ENCODE results near the gene RPL4. TPM values are rescaled to one million over a fixed set of nuclear protein-coding genes. Genes with fewer than 3 reads are reported as not detected.

RPL4 gene
- total and polyA plus RNA-seq, 10 of the 15 experiments (the other 5 are each of a cell fraction or from before 2014, with no cell fraction given), result 2,004 to 8,888 (median 4,667) TPM

- no peak for TF ChIP-seq E2F8 (IDR thresholded peaks at IDR 0.05; ENCODE audit: low read depth, partially characterized antibody)
- TF ChIP-seq SMC3 (IDR thresholded peaks at IDR 0.05; ENCODE audit: borderline replicate concordance, low read length), result peak; percentile 9; the same call in 1 of the 2 replicates
- TF ChIP-seq GATAD2B (conservative IDR thresholded peaks at IDR 0.05; ENCODE audit: low read depth), result no peak
- TF ChIP-seq BACH1 (IDR thresholded peaks at IDR 0.05; ENCODE audit: borderline replicate concordance), result 0 out of 2 replicates have a peak, but pooled peaks have one; percentile 69
- no peak for TF ChIP-seq NFIC (IDR thresholded peaks at IDR 0.05; ENCODE audit: low read depth, low read length)
- peak in 2 of 3 experiments; percentile 28 to 47; a peak in 2 of 6 replicates for TF ChIP-seq CTCF (IDR thresholded peaks at IDR 0.05 in 2 of 3, conservative IDR thresholded peaks at IDR 0.05 in 1 of 3; ENCODE audit: control insufficient read depth in 2 of 3, extremely low read depth in 1 of 3, insufficient read depth in 1 of 3, low read depth in 3 of 3, low read length in 3 of 3)
- no peak for TF ChIP-seq HCFC1 (IDR thresholded peaks at IDR 0.05; ENCODE audit: low read length)
- TF ChIP-seq ATF2 (IDR thresholded peaks at IDR 0.05; ENCODE audit: low read length), result no peak; the same call in 1 of the 2 replicates
- TF ChIP-seq BMI1 (IDR thresholded peaks at IDR 0.05; ENCODE audit: borderline replicate concordance), result peak; percentile 17; the same call in 1 of the 2 replicates
- TF ChIP-seq E4F1 (IDR thresholded peaks at IDR 0.05; ENCODE audit: borderline replicate concordance, partially characterized antibody), result no peak
- no peak for TF ChIP-seq WRNIP1 (IDR thresholded peaks at IDR 0.05; ENCODE audit: borderline replicate concordance, low read depth, low read length)
Measured at GRCh38 chr15:66498501-66499386, 5.9 kb downstream of the RPL4 start (continued).

Measured in GM12878 (cell line).